ENCODE data around the gene CEBPA.

Gene CEBPA

GRCh38 chr19:33270769-33271168 lies 31.6 kb downstream of the CEBPA start:
- DNase-seq, result no peak

DNA sequence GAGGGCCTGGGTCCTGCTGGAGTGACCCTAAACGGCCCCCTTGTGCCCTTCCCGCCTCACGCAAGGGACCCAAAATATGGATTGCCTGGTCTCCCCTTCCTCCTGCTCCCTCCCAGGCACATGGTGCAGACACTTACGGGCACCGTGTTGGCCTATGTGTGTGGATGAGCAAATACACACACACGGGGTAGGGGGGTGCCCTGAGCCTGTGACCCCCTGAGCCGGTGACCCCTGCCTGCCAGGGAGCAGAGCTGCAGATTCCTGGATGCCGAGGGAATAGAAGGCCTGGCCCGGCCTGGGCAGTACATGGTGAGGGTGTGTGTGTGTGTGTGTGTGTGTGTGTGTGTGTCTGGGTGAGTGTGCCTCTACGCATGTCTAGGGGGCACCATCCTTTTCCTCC lies 33.3 kb downstream of the CEBPA start:
- DNase-seq, result no peak

DNA sequence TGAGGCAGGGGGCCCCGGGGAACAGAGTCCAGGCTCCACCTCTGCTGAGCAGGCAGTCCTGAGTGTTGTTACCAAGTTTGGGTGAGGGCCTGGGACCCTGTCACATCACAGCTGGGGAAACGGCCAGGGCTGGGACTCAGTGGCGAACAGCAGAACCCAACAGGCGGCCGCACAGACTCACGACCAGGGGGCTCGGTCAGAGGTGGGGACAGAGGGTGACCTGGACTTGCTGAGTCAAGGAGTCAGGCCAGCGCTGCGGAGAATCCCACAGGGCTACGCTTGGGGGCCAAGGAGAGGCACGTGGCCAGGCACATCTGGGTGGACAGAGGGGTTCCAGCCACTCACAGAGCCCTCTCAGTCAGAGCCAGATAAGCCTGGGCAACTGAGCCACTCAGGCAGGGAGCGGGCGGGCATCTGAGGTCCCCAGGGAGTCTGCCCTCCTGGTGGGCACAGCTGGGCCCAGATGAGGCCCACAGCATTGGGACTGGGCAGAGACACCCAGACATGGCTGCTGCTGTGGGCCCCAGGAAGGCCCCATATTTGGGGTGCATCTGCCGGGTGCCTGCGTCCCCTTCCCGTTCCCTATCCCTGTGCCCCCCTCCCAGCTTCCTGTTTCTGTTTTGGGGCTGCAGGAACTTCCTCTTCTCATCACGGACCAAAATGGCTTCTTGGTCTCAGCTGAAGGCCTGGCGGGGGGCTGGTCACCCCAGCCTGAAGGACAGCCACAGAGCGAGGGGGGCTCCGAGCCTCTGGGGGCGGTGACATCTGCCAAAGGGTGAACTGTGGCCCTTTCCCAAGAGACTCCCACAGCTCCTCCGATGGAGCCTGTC lies 34.0 kb downstream of the CEBPA start:
- no peak for DNase-seq

DNA sequence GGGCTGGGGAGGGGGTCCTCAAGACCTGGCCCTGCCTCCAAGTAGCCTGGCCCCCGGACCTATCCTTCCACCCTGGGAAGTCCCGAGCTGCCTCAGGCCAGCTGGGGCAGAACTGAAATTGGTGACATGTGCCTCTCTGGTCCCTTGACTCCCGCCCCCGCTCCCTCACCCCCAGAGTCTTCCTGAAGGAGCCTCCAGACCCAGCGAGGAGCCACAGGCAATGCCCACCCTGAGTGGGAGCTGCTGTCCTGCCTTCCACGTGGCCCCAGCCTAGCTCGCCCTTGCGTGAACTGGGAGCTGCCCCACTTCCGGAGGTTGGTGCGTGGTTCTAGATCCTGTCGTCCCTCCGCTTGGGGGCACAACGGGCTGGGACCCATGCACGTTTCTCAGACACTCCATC lies 34.6 kb downstream of the CEBPA start:
- DNase-seq, result no peak

GRCh38 chr19:33266974-33267484 lies 35.3 kb downstream of the CEBPA start:
- no peak for DNase-seq

- no peak for DNase-seq
Measured at GRCh38 chr19:33264881-33265445, 37.4 kb downstream of the CEBPA start.

GRCh38 chr19:33263325-33264023 lies 38.9 kb downstream of the CEBPA start:
- no peak for DNase-seq

DNA sequence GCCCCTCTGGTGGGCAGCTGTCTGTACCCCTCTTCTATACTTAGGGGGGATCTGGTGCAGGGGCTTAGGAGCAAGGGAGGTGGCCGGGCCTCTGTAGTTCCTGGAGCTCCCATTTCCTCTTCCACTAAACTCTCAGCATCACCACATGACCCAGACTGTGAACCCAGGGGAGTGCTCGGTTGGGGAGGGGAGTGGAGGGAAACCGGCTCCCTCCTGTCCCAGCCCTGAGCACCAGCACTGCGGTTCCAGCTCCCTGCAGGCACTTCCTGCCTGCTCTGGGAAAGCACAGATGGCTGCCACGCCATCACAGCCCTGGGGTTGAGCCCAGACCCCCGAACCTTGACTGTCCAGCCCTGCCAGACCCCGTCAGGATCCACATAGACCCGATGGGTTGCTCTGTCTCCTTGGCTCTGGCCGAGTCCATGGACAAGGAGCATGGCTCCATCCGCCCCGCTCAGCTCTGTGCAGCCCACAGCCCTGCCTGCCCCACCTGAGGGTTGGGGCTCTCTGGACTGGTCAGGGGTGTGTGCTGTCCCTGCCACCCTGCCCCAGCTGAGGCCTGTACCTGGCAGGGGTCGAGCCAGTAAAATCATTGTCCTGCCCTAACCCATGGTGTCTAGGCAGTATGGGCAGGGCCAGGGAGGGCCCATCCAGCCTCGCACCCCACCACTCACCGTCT lies 40.7 kb downstream of the CEBPA start:
- DNase-seq, result no peak

- DNase-seq, result no peak
Measured at GRCh38 chr19:33260628-33261418, 41.5 kb downstream of the CEBPA start.

- DNase-seq, result no peak
Measured at GRCh38 chr19:33259539-33259938, 42.8 kb downstream of the CEBPA start.

- no peak for DNase-seq
Measured at GRCh38 chr19:33257828-33258227, 44.5 kb downstream of the CEBPA start.

DNA sequence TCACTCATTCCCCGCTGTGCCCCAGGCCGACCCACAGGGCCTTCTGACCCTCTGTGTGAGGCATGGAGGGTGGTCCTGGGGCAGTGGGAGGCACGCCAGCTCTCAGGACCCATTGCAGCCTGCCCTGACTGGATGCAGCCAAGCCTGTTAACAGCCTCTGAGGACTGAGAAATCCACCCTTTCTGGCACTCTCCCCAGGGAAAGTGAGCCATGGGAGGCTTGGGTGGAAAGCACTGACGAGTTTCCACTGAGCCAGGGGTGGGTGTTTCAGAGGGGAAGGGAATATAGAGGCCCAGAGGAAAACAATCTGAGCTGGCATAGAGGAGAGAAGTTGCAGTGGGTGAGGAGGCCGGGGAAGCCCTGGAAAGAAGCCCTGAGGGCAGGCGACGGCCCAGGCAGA lies 46.1 kb downstream of the CEBPA start:
- DNase-seq, result no peak

GRCh38 chr19:33255781-33256180 lies 46.6 kb downstream of the CEBPA start:
- no peak for DNase-seq

- no peak for DNase-seq
Measured at GRCh38 chr19:33254245-33254824, 48.0 kb downstream of the CEBPA start.

GRCh38 chr19:33252971-33253370 lies 49.4 kb downstream of the CEBPA start:
- no peak for DNase-seq

DNA sequence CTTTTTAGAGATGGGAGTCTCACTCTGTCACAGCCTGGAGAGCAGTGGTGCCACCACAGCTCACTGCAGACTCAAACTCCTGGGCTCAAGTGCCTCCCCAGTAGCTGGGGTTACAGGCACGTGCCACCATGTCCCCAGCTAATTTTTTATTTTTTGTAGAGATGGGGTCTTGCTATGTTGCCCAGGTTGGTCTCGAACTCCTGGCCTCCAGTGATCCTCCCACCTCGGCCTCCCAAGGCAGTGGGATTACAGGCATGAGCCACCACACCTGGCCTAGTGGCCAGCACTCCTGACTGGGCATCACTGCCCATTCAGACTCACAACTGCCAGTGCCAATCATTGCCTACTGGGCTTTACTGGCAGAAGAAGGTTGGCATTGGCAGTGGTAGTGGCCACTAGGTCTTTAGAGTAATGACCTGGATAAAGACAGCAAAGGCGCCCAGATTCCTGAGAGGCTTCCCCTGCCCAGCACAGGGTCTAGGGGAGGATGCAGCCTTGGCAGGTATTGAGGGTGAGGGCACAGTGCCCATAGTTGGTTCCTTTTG lies 49.8 kb downstream of the CEBPA start:
- no peak for DNase-seq

DNA sequence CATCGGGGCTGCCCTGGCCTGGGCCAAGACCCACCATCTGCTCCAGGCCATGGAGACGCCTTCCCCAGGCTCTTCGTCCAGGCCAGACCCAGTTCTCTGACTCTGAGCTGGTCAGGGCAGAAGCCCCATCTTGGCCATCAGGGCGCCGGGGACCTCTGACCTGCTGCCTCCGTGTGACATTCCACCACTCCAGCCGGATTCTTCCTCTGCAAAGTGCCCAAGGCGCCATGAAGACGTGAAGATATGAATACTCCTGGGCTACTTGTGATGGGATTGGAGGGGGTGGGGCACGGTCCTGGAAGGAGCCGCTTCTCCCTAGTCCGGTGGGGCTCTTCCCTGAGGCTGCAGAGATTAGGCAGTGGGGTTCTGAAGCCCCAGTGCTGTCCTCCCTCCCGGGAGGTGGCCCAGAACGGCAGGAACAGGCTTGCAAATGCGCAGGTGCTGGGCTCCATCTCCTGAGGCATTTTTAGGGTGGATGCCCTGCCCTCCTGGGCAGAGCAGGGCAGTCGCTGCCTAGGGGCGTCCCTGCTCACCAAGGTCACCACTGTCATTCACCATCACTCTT lies 50.7 kb downstream of the CEBPA start:
- DNase-seq, result no peak

DNA sequence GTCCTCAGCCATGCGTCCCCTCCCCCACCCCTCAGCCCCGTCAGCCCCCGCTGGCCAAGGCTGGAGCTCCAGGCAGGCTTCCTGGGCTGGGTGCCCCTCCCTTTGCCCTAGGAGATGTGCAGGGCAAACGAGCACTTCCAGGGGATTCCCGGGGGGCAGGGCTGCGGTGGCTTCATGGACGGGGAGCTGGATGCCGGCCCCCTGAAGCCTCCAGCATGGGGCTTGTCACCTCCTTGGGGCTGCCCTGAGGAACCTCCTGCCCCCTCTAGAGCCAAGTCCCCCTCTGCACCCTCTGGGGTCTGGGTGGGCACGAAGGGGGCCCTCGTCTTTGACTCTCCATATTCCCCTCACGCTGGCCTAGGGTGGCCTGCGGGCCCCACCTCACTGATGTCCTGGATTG lies 51.3 kb downstream of the CEBPA start:
- no peak for DNase-seq

GRCh38 chr19:33250500-33250899 lies 51.8 kb downstream of the CEBPA start:
- no peak for DNase-seq

All from activated CD4-positive, CD25-positive, alpha-beta regulatory T cell treated with anti-CD3 and anti-CD28 coated beads, Interleukin-2, amount 50 U/mL, for 72 hours (primary cell).